GM21515 (cell line): ENCODE data around the gene RBM33.

Experiments used
- ATAC-seq: cut with Tn5 transposase; IDR thresholded peaks from one replicate; pipeline ENCODE4 v1.9.1; 2021; ENCODE audit not compliant: unreplicated experiment

RBM33 gene

GRCh38 chr7:155763691-155764437 lies 119.4 kb downstream of the RBM33 start:
- ATAC-seq: peak; percentile 42

DNA sequence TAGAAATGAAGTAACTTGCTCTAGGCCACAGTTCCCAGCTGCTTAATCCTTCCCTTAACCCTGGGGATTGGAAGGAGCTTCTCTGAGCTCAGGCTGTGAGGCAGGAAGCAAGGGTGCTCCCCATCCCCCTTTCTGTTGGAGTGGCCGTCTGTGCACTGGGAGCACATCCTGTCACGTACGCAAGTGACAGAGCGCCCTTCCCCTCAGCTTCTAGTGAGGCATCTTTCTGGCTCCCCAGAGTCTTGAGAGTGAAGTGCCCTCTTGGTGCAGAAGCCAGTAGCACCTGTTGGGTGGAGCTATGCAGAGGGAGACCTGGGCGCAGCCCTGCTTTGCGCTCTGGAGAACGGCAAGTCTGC lies 120.0 kb downstream of the RBM33 start:
- ATAC-seq: peak; percentile 20

GRCh38 chr7:155765458-155765857 lies 121.0 kb downstream of the RBM33 start:
- ATAC-seq: no peak

GRCh38 chr7:155766386-155766785 lies 121.9 kb downstream of the RBM33 start:
- no peak for ATAC-seq

DNA sequence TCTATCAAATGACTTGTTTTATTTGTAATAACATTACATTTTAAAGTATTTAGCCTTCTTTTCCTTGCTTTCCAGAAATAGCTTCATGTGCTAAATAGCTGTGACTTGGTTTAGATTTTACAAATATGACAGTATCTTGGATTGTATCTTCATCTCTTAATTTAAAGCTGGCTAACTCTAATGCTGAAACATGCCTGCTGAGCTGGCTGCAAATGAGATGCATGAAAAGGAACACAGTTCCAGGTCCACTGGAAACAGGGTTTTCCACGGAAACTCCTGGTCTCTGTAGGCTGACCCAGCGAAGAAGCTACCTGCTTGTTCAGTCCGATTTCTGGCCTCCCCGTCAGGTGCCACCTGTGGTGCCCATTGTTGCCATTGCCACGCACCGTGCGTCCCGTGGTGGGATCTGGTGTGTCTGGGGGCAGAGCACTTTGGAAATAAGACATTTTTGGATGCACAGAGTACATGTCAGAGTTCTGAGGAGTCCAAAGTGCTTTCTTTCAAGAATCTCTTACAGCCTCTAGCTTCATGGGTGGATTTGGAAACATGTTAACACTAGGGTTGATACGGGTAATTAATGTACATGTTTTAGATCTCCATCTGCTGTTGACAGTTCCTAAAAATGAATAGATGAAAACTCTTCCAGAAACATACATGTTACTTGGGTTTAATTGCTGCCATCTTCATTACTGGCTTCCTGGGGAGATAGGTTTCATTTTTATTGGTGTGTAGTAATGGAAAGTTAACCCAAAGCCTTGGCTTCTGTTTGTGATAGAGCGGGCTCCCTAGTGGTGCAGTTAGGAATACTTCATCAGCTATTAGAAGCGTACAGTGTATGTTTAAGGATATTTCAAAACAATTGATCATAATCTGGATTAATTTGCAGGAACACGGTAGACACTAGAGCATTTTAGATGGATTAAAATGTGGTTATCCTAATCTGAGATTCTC lies 122.8 kb downstream of the RBM33 start:
- no peak for ATAC-seq

- no peak for ATAC-seq
Measured at GRCh38 chr7:155769701-155770100, 125.2 kb downstream of the RBM33 start.

GRCh38 chr7:155770241-155770640 lies 125.8 kb downstream of the RBM33 start:
- no peak for ATAC-seq

DNA sequence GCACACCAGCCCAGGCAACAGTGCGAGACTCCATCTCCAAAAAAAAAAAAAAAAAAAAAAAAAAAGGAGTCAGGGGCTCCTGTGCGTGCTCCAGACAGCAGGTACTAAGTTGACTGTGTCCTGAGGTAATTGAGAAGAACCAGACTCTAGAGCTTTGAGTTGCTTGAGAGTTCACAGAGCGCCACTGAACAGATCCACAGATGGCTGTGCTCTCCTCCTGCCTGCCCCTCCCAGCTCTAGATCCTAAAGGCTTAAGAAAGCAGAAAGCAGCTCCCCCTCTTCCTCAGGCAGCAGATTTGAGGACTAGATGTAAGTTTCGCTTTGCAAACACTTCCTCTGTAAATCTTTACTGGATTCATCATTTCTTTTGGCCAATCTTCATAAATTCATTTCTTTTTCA lies 129.1 kb downstream of the RBM33 start:
- no peak for ATAC-seq

- no peak for ATAC-seq
Measured at GRCh38 chr7:155774947-155775346, 130.5 kb downstream of the RBM33 start.

- ATAC-seq: no peak
Measured at GRCh38 chr7:155775691-155776090, 131.2 kb downstream of the RBM33 start.

DNA sequence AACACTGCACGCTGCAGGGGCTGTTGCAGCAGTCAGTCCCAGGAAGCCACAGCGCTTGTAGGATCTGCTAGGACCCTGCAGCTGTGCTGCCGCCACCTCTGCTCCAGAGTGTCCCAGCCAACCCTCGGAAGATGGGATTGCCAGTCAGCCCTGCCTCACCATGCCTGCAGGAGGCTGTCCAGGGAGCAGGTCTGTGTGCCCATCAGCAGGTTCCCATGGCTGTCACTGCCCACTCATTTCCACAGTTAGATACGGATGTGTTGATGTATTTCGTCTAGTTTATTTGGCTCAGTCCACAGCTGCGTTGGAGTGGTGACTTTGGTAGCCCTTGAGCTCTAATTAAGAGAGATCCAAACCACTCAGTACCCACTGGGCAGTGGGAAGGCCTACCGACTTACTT lies 132.1 kb downstream of the RBM33 start:
- ATAC-seq: no peak

DNA sequence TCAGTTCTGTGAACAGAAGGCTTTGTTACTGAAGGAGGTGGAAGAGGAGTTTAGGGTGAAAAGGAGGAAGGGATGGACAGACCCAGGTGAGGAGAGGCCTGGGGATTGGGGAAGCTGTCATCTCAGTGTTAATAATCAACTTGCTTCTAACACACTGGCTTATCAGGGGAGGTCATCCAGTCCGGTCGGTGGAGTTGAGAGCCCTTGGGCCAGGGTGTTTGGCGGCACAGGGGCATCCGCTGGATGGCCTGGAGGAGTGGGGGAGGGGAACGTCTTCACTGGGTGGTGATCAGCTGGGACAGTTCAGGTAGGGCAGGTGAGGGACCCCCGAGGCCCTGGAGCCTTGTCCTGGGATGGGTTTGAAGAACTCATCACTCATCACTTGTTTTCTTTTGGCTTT lies 133.9 kb downstream of the RBM33 start:
- no peak for ATAC-seq

DNA sequence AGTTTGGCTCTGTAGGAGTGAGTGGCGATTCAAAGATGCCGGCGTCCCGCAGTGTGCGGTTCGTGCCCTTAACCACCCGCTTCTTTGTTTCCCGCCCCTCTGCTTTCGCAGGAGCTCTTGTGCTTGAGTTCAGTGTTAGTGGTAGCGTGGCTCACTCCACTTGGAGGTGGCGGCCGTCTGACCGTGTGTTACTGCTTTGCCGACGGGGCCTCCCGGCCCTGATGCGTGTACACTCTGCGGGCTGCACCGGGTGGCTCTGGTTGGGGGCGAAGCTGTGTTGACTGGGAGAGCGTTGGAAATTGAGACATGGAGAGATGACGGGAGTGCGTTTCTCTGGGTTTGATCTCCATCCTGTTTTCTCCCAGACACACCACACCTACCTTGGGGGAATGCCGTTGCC lies 136.4 kb downstream of the RBM33 start:
- no peak for ATAC-seq

GRCh38 chr7:155781433-155781832 lies 137.0 kb downstream of the RBM33 start:
- ATAC-seq: no peak

DNA sequence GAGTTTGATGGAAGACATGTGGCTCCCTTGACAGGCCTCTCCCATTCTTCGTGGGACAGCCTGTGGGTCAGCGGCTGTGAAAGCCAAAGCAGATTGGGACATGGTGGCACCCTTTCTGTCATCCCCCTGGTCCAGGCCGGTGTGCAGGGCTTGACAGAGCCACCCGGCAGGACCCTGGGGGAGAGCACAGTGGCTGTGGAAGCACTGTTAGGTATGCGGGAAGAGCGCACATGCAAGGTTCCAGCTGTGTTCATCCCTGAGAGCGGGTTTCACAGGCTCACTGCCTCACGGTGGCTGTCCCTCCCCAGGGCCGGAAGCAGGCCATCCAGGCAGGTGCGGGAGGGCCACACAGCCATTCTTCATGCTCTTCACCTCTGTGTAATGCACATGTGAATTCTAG lies 138.0 kb downstream of the RBM33 start:
- ATAC-seq: no peak

- ATAC-seq: no peak
Measured at GRCh38 chr7:155785536-155785935, 141.1 kb downstream of the RBM33 start.

GRCh38 chr7:155786491-155786890 lies 142.0 kb downstream of the RBM33 start:
- ATAC-seq: no peak

- no peak for ATAC-seq
Measured at GRCh38 chr7:155787171-155787851, 142.8 kb downstream of the RBM33 start.

GRCh38 chr7:155788616-155789000 lies 144.1 kb downstream of the RBM33 start:
- no peak for ATAC-seq

DNA sequence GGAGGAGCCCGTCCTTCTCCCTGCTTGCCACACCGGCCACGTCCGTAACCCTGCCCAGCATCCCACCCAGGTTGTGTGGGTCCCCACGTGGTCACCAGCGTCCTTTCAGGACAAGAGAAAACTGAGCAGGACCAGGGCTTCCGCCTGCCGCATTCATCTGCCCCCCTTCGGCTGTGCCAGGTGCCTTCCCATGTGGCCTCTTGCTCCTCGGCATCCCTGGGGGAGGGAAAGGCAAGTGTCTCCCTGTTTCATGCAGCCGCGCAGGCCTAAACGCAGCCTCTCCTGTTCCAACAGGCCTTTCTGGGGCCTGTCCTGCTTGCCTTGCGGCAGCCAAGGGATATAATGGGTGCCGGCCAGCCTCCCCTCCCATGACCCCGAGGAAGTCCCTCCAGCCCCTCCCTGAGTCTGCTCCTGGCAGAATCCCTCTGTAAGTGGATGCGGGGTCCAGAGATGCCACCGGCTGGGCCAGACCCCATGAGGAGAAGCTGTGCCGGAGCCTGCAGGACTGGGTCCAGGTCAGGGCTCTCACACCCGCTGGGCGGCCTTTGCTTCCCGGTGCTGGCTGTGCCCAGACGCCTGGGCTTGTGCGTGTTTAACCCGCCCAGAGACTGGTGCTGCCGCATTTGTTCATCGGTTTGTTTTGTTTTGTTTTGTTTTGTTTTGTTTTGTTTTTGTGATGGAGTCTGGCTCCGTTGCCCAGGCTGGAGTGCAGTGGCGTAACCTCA lies 144.7 kb downstream of the RBM33 start:
- ATAC-seq: no peak

- ATAC-seq: no peak
Measured at GRCh38 chr7:155790666-155791065, 146.2 kb downstream of the RBM33 start.
